H1 (cell line): ENCODE results near the gene SNED1. TPM values are rescaled to one million over a fixed set of nuclear protein-coding genes. Genes with fewer than 3 reads are reported as not detected.

Source experiments
- CTCF ChIA-PET: fragments of 300-600 bp; sonication (Branson Sonifier 250); formaldehyde crosslinking; loops from one replicate; lab custom pipeline; 2021; ENCODE audit not compliant: partially characterized antibody; lab: Charles Lee
- POLR2A ChIA-PET: fragments of 300-600 bp; sonication (Branson Sonifier 250); formaldehyde crosslinking; loops from one replicate; lab custom pipeline; 2021; ENCODE audit warnings: inconsistent platforms; ENCODE audit not compliant: partially characterized antibody; lab: Charles Lee
- DNase-seq, 2 experiments: peaks; one replicate each; pipeline versions ENCODE4 v3.0.0 to v3.0.0-alpha.2; 2010 to 2022; ENCODE audit warnings: low spot score in 2 of 2, low read depth in 1 of 2, mixed read lengths in 1 of 2
- FAIRE-seq: peaks from 2 replicates; lab custom pipeline; 2011; peaks lifted over from hg19 to GRCh38; lab: Jason Lieb, UNC
- H2AFZ ChIP-seq: 2 replicates; pipeline ENCODE4 v1.8.1; 2012; ENCODE audit warnings: low read length, inconsistent platforms
- H2AK5ac ChIP-seq: 2 replicates; pipeline ENCODE4 v1.6.1; 2013; ENCODE audit warnings: low read depth, low read length
- H2BK120ac ChIP-seq: replicated peaks from 2 replicates; pipeline ENCODE3; 2013; ENCODE audit warnings: low read depth, low read length, inconsistent platforms
- H2BK12ac ChIP-seq: 2 replicates; pipeline ENCODE4 v1.6.1; 2013; ENCODE audit warnings: low read depth, low read length
- H2BK15ac ChIP-seq: 2 replicates; pipeline ENCODE4 v1.6.1; 2013; ENCODE audit warnings: low read length
- H2BK20ac ChIP-seq: 2 replicates; pipeline ENCODE4 v1.6.1; 2013; ENCODE audit warnings: low read length
- H2BK5ac ChIP-seq: 2 replicates; pipeline ENCODE4 v1.6.1; 2013; ENCODE audit warnings: low read depth, low read length
- H3K14ac ChIP-seq: 2 replicates; pipeline ENCODE4 v1.6.1; 2013; ENCODE audit warnings: inconsistent platforms; ENCODE audit not compliant: insufficient read length
- H3K18ac ChIP-seq: 2 replicates; pipeline ENCODE4 v1.6.1; 2013; ENCODE audit warnings: low read length; ENCODE audit errors: extremely low read depth
- H3K23ac ChIP-seq: 2 replicates; pipeline ENCODE4 v1.6.1; 2013; ENCODE audit warnings: inconsistent platforms; ENCODE audit not compliant: insufficient read length
- H3K23me2 ChIP-seq: 2 replicates; pipeline ENCODE4 v1.6.1; 2013; ENCODE audit warnings: low read depth, low read length
- H3K27ac ChIP-seq: 2 replicates; pipeline ENCODE4 v1.6.1; 2011; ENCODE audit warnings: low read depth, low read length, inconsistent platforms
- H3K27me3 ChIP-seq, 4 experiments: replicated peaks in 1 of 4; 1 replicate in 1 of 4; 2 replicates in 3 of 4; pipeline versions ENCODE4 v1.6.1 to v1.8.1; 2011 to 2013; ENCODE audit warnings: low read length in 3 of 4, mild to moderate bottlenecking in 3 of 4, inconsistent platforms in 2 of 4, mixed read lengths in 2 of 4, moderate library complexity in 1 of 4; ENCODE audit not compliant: control insufficient read depth in 3 of 4, insufficient read depth in 3 of 4; ENCODE audit errors: extremely low read depth in 1 of 4
- H3K36me3 ChIP-seq, 4 experiments: 2 replicates each; pipeline versions ENCODE4 v1.6.1 to v1.8.1; 2011 to 2013; ENCODE audit warnings: mild to moderate bottlenecking in 4 of 4, low read length in 3 of 4, moderate library complexity in 2 of 4, control low read depth in 1 of 4, inconsistent platforms in 1 of 4; ENCODE audit not compliant: insufficient read depth in 4 of 4, control insufficient read depth in 2 of 4
- H3K4ac ChIP-seq: replicated peaks from 2 replicates; pipeline ENCODE3; 2013; ENCODE audit warnings: low read length, low read depth, mixed read lengths, inconsistent platforms; ENCODE audit not compliant: insufficient read length
- H3K4me1 ChIP-seq, 4 experiments: replicated peaks in 1 of 4; 1 replicate in 1 of 4; 2 replicates in 3 of 4; pipeline versions ENCODE4 v1.6.1 to v1.8.1; 2011 to 2013; ENCODE audit warnings: low read length in 3 of 4, inconsistent platforms in 2 of 4, mixed read lengths in 1 of 4; ENCODE audit not compliant: insufficient read depth in 4 of 4, control insufficient read depth in 3 of 4
- H3K4me2 ChIP-seq, 2 experiments: 2 replicates each; pipeline versions ENCODE4 v1.6.1 to v1.8.1; 2011 to 2013; ENCODE audit warnings: low read depth in 2 of 2, low read length in 2 of 2, control low read depth in 1 of 2, inconsistent platforms in 1 of 2, mild to moderate bottlenecking in 1 of 2; ENCODE audit not compliant: insufficient read depth in 1 of 2
- H3K4me3 ChIP-seq, 4 experiments: fragments of 200-600, 300-600 bp in 1 of 4; sonication (generic), shearing (Covaris generic), sonication (Bioruptor Twin) in 1 of 4; 2 replicates each; pipeline versions ENCODE4 v1.5.1 to v1.8.1; 2011 to 2016; ENCODE audit warnings: low read length in 4 of 4, low read depth in 3 of 4, control low read depth in 2 of 4, inconsistent platforms in 2 of 4, mild to moderate bottlenecking in 2 of 4, mixed read lengths in 1 of 4, moderate library complexity in 1 of 4; ENCODE audit not compliant: insufficient read depth in 2 of 4; ENCODE audit errors: extremely low read depth in 1 of 4
- H3K56ac ChIP-seq: replicated peaks from 2 replicates; pipeline ENCODE3; 2013; ENCODE audit warnings: low read depth, mild to moderate bottlenecking, mixed read lengths, low read length, inconsistent platforms; ENCODE audit not compliant: insufficient read length
- H3K79me1 ChIP-seq: 2 replicates; pipeline ENCODE4 v1.6.1; 2013; ENCODE audit warnings: low read depth, low read length, control low read depth
- H3K79me2 ChIP-seq, 2 experiments: 2 replicates each; pipeline versions ENCODE4 v1.6.1 to v1.8.1; 2012 to 2013; ENCODE audit warnings: low read length in 2 of 2, mild to moderate bottlenecking in 2 of 2, inconsistent platforms in 1 of 2; ENCODE audit not compliant: insufficient read depth in 2 of 2, control insufficient read depth in 1 of 2
- H3K9ac ChIP-seq, 4 experiments: replicated peaks in 1 of 4; 1 replicate in 1 of 4; 2 replicates in 3 of 4; pipeline versions ENCODE4 v1.6.1 to v1.8.1; 2011 to 2013; ENCODE audit warnings: low read depth in 3 of 4, low read length in 3 of 4, control low read depth in 2 of 4, mild to moderate bottlenecking in 2 of 4, moderate library complexity in 2 of 4, inconsistent platforms in 1 of 4; ENCODE audit errors: extremely low read depth in 1 of 4
- H3K9me3 ChIP-seq, 2 experiments: 2 replicates each; pipeline versions ENCODE4 v1.6.1 to v1.8.1; 2012 to 2013; ENCODE audit warnings: mild to moderate bottlenecking in 2 of 2, moderate library complexity in 2 of 2, control low read depth in 1 of 2, inconsistent platforms in 1 of 2, low read depth in 1 of 2, low read length in 1 of 2, mixed read lengths in 1 of 2; ENCODE audit not compliant: insufficient read depth in 2 of 2
- H4K20me1 ChIP-seq, 2 experiments: replicated peaks in 1 of 2; 2 replicates each; pipeline versions ENCODE3 to v1.8.1; 2011 to 2013; ENCODE audit warnings: inconsistent platforms in 2 of 2, low read length in 2 of 2, mild to moderate bottlenecking in 1 of 2; ENCODE audit not compliant: insufficient read depth in 2 of 2, control insufficient read depth in 1 of 2
- H4K5ac ChIP-seq: 2 replicates; pipeline ENCODE4 v1.6.1; 2013; ENCODE audit warnings: low read length, low read depth, mixed read lengths, inconsistent platforms; ENCODE audit not compliant: insufficient read length
- H4K8ac ChIP-seq: 2 replicates; pipeline ENCODE4 v1.8.0; 2013; ENCODE audit warnings: mild to moderate bottlenecking, moderate library complexity, low read length, inconsistent platforms; ENCODE audit not compliant: insufficient read depth; ENCODE audit errors: extremely low read depth
- H4K91ac ChIP-seq: replicated peaks from 2 replicates; pipeline ENCODE3; 2013; ENCODE audit warnings: low read length, mixed read lengths, inconsistent platforms; ENCODE audit not compliant: insufficient read length
- ATF2 ChIP-seq: IDR thresholded peaks from 2 replicates; pipeline ENCODE4 v1.6.1; 2012; ENCODE audit warnings: low read length, inconsistent platforms
- BACH1 ChIP-seq: IDR thresholded peaks from 2 replicates; pipeline ENCODE4 v1.6.1; 2012; ENCODE audit warnings: low read length, improper control_type of control experiment
- BRCA1 ChIP-seq: IDR thresholded peaks from 2 replicates; pipeline ENCODE4 v1.6.1; 2012; ENCODE audit warnings: low read depth, low read length, improper control_type of control experiment
- CHD1 ChIP-seq: IDR thresholded peaks from 2 replicates; pipeline ENCODE4 v1.6.1; 2012; ENCODE audit warnings: low read depth, low read length, improper control_type of control experiment
- CTCF ChIP-seq, 3 experiments: IDR thresholded peaks; 1 replicate in 2 of 3; 2 replicates in 1 of 3; pipeline versions ENCODE4 v1.5.1 to v1.6.1; 2011; ENCODE audit warnings: low read length in 3 of 3, mild to moderate bottlenecking in 3 of 3, inconsistent platforms in 2 of 3, low read depth in 1 of 3, moderate library complexity in 1 of 3; ENCODE audit not compliant: insufficient read depth in 1 of 3; ENCODE audit errors: control extremely low read depth in 1 of 3
- ZNF274 ChIP-seq: IDR thresholded peaks from 2 replicates; pipeline ENCODE4 v1.7.0; 2012; ENCODE audit warnings: low read length, borderline replicate concordance; ENCODE audit errors: extremely low read depth
- WGBS, 2 experiments: shearing (Covaris generic) in 1 of 2; methylation state at CpG; one replicate each; pipeline versions ENCODE4 v1.1.6 to v1.1.7; 2013 to 2015; ENCODE audit warnings: low lambda C conversion rate in 2 of 2, mixed read lengths in 2 of 2, inconsistent platforms in 1 of 2, low coverage in 1 of 2, missing lambda C conversion rate in 1 of 2; ENCODE audit not compliant: insufficient replicate concordance in 2 of 2, insufficient coverage in 1 of 2, insufficient read length in 1 of 2; ENCODE audit errors: extremely low coverage in 1 of 2, missing lambda C conversion rate in 1 of 2; 5-methylcytosine and 5-hydroxymethylcytosine counted together
- polyA plus RNA-seq, 7 experiments: library from polyadenylated mRNA; depleted of rRNA in 3 of 7; stranded (reverse) in 5 of 7; unstranded in 2 of 7; fragments of >200 nt in 5 of 7; fragments of 200-250 nt in 2 of 7; gene quantifications; 1 replicate in 5 of 7; 2 replicates in 1 of 7; 4 replicates in 1 of 7; pipeline versions ENCODE4 v1.2.1 to v1.2.3, GENCODE V29; 2011 to 2013; ENCODE audit warnings: missing spikeins in 2 of 7, mixed read lengths in 2 of 7
- total RNA-seq: library from RNA; stranded (reverse); fragmentation: NEBNext Ultra II Directional; extraction: Animal tissue kit (Norgen Biotek cat#: 25700); gene quantifications from 2 replicates; pipeline ENCODE4 v1.2.1, GENCODE V29; 2021

The SNED1 gene
- total and polyA plus RNA-seq, 2 of the 8 experiments (the other 6 are each of a cell fraction or from before 2014, with no cell fraction given): 1.9 TPM

- no peak overlapping the region for H2BK12ac ChIP-seq
- H3K27me3 ChIP-seq: no peaks in the 10 kb centered on the region; a peak in 1 of 7 replicates
- H3K4me2 ChIP-seq: no peak overlapping the region
- peaks cover 0 to 13% of the 10 kb centered on the region in 2 experiments for H4K20me1 ChIP-seq
- H2AK5ac ChIP-seq: no peak overlapping the region
- H3K9ac ChIP-seq: no peak overlapping the region
- H4K91ac ChIP-seq: no peak overlapping the region
- H3K14ac ChIP-seq: no peak overlapping the region
- H3K4me3 ChIP-seq: no peak overlapping the region
- no peak overlapping the region for H4K5ac ChIP-seq
- TF ChIP-seq BRCA1: no peak
- TF ChIP-seq CTCF (IDR thresholded peaks at IDR 0.05; ENCODE audit: control extremely low read depth in 1 of 3, insufficient read depth in 1 of 3, low read depth in 1 of 3, low read length in 3 of 3): no peak
- no peak for TF ChIP-seq ZNF274
- no peak for TF ChIP-seq BACH1
- TF ChIP-seq ATF2: no peak
- no peak for TF ChIP-seq CHD1
- TF ChIP-seq, all 59 proteins: peak for 0
- H3K23me2 ChIP-seq: no peaks in the 10 kb centered on the region
- H3K36me3 ChIP-seq: peaks cover 6 to 29% (median 16%) of the 10 kb centered on the region in 4 experiments; a peak in 7 of 8 replicates
- WGBS, 2 experiments: 96% methylated on average over 16 of the region's 16 CpGs; no CpG with 5 or more reads in 1 of the 2 experiments
- no peak overlapping the region for H2BK15ac ChIP-seq
- no peak overlapping the region for H2AFZ ChIP-seq
- no peak overlapping the region; the same call in 1 of the 2 replicates for H4K8ac ChIP-seq
- POLR2A ChIA-PET: no interaction called here
- FAIRE-seq (no peak), DNase-seq (no peak)
- H3K79me2 ChIP-seq: no peaks in the 10 kb centered on the region
- CTCF ChIA-PET: interaction anchor here (1.4 kb wide), 1 partner anchor 19 kb away, joined by 3 read pairs; no protein-coding TSS in a partner anchor
- H3K9me3 ChIP-seq: no peaks in the 10 kb centered on the region
- no peaks in the 10 kb centered on the region; the same call in 1 of the 2 replicates for H3K79me1 ChIP-seq
- H3K56ac ChIP-seq: no peak overlapping the region
- no peaks in the 10 kb centered on the region for H3K4me1 ChIP-seq
- no peak overlapping the region for H3K4ac ChIP-seq
- no peak overlapping the region for H3K23ac ChIP-seq
- no peak overlapping the region for H3K27ac ChIP-seq
- H3K18ac ChIP-seq: no peak overlapping the region
- no peak overlapping the region for H2BK5ac ChIP-seq
- no peak overlapping the region for H2BK120ac ChIP-seq
- no peak overlapping the region for H2BK20ac ChIP-seq
Observed at GRCh38 chr2:241138471-241138870, 140.1 kb downstream of the SNED1 start.
